GM18873 (cell line): Measurements from ENCODE around the gene GNA12.

Source experiments
- ATAC-seq: cut with Tn5 transposase; IDR thresholded peaks from one replicate; pipeline ENCODE4 v1.9.1; 2021; ENCODE audit warnings: mild to moderate bottlenecking, moderate library complexity, moderate number of reproducible peaks; ENCODE audit not compliant: unreplicated experiment, low FRiP score

The GNA12 gene

DNA sequence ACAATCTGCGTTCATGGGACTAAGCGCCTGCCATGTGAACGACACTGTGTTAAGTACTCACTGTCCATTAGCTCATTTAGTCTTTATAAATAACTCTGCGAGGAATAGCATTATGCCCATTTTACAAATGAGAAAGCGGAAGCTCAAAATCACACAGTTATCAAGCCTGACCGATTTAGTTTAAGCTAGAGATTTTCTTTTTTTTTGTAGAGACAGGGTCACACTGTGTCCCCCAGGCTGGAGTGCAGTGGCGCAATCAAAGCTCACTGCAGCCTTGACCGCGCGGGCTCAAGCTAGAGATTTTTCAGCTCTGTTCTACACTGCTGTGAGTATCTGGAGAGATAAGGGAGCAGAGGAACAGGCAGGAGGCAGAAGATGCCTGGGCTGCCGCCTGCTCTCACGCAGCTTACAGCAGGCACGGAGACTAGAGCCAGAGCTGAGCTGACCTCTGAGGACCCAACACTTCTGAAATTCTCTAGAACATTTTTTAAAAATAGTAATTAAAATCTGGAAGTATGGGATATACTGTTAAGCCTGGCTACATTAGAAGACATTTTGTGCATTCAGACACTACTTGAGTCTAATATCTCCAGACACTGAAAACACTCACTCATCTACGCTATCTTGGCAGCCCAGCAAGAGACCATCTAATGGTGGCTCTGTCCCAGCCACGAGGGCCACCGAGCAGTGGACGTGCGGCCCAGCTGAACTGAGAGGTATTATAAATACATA is 38.7 kb downstream of the GNA12 start:
- ATAC-seq = no peak

DNA sequence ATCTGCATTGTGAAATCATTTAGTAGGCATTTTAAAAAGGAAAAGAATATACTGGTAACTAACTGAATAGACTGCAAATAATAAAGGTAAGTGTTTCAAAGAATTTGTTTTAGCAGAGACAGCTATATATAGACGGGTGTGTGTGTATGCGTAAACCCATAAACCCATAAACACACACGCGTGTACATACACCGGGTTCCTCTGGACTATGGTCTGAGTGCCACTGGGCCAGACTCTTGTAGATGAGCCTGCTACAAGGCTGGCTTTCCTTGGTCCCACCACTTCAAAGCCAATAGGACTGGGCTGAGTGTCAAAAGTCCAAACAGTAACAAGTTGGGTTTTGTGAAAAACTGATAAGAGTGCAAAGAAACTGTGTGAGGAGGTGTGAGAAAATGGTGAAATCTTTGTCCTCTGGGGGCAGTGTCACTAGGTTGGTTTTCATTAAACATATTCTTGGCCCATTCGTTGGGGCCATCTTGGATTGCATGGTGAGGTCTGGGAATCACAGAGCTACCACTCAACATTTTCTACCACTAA is 39.8 kb downstream of the GNA12 start:
- ATAC-seq = no peak

DNA sequence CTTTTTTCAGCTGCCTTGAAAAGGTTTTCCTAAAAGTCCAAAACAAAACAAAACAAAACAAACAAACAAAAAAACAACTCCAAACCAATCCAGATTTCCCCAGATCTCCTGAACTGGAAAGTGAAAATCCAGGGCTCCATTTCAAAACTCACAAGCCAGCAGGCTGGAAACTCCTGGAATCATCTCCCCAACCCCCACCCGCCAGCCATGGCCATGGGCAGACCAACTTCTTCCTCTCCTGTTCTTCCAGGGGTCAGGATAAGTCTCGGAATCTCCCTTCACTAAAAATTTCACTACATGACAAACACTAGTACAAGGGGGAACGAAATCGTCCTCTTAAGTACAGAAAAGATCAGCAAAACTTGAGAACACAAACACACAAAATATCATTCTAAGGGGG is 40.4 kb downstream of the GNA12 start:
- ATAC-seq = no peak

GRCh38 chr7:2803342-2803692 is 40.8 kb downstream of the GNA12 start:
- ATAC-seq = no peak

GRCh38 chr7:2802504-2803341 is 41.4 kb downstream of the GNA12 start:
- ATAC-seq = no peak

DNA sequence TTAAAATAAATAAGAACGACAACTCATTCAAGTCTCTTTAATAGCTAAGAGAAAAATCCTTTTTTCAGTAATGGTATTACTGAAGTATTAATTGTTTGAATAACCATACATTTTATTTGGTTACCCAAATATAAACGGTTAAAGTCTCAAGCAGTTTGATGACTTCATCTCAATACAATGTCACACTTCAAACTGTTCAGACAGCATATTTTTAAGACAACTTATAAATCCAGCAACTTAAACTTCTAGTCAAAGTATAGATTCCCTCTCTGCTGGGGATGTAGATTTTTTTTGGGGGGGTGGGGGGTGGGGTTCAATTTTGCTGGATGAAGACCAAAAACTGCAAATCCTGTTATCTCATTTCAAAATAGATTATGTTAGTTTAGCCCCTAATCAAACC is 42.0 kb downstream of the GNA12 start:
- ATAC-seq = no peak

DNA sequence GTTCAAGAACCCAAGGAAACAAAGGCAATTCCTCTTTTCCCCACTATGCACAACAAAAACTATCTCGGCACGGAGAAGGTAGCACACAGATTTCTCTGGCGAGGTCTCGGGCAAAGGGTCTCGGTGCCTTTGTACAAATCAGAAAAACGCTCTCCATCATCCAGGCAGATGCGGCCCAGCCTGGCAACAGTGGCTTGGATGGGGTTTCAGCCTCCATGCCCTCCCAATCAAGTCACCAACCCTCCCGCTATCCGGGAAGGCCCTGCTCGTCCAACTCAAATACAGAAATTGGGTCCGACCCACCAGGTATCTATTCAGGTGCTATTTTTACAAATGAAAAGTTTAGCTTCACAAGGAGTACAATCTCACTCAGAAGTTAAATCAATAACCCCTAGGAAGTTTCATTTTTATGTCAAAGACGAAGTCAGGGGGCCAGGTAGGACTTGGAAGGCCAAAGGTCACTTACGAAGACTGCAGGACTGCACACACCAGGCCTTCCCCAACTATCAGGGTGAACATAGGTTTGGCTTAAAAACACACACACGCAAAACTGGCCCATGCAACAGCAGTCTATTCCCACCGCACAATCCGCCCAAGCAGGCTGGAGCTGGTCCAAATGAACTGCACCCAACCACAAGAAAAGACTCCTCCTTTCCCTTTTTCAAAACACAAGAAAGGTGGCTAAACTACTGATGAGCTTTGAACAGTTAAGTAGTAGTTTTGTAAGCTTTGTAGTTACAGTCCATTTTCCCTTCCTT is 43.0 kb downstream of the GNA12 start:
- no peak for ATAC-seq

DNA sequence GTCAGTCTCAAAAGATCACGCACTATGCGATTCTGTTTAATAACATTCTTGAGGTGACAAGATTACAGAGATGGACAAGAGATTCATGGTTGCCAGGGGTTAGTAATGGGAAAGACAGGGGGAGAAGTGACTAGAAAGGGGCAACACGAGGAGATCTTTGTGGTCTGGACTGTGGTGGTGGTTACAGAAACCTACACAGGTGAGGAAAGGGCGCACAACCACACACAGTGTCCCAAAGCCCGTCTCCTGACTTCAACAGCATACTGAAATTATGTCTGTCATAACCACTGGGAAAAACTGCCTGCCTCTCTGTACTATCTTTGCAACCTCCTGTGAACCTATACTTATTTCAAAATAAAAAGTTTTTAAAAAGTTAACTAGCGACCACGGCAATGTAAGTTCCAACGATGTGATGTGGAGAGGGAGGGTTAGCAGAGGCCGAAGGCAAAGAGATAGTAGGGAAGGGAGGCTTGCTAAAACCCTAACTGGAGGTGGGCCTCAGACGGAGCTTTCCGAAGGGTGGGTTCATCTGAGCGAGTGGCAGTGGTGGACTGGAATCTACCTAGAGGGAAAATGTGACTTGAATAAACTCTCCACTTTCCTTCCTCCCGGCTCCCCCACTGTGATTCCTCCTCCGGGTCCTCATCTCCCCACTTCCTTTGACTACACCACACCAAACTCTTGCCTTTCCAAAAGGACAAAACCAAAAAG is 43.7 kb downstream of the GNA12 start:
- no peak for ATAC-seq

GRCh38 chr7:2799253-2799652 is 44.9 kb downstream of the GNA12 start:
- no peak for ATAC-seq

GRCh38 chr7:2798669-2799068 is 45.4 kb downstream of the GNA12 start:
- ATAC-seq = no peak

DNA sequence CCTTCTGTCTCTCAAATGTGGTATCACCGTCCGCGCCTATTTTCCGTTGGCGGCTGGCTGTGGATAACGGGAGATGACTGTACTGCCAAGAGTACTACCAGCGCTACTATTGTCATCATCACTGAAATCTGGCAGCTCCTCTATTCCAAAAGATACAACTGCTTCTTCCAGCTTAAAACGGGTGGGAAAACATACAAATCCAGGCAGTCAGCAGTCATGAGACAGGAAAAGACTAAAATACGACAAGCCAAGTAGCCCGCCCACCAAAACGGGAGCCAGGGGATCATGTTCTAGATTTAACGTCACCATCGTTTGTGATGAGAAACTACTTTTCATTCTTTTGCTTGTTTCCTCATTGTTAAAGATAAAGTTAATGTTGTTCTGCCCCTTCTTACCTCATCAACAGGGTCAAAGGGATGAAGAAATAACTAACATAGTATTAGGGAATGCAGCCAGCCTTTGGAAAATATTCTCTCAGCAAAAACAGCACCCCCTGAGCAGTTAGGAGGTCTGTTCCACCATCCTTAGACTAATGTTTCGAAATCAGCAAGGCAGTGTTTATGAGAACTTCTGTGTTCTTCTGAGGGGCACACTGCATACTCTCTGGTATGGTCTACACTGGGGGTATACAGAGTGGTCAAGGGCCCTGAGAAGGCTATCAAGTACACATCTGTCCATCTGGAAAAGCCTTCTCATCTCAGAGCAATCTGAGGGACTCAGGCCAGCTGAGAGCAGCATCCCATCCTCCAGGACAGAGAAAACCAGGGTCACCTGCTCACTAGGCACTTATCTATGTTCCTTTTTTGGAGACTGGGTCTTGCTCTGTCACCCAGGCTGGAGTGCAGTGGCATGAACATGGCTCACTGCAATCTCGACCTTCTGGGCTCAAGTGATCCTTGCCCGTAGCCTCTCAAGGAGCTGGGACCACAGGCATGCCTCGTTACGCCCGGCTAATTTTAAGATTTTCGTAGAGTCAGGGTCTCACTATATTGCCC is 47.5 kb downstream of the GNA12 start:
- ATAC-seq = no peak

DNA sequence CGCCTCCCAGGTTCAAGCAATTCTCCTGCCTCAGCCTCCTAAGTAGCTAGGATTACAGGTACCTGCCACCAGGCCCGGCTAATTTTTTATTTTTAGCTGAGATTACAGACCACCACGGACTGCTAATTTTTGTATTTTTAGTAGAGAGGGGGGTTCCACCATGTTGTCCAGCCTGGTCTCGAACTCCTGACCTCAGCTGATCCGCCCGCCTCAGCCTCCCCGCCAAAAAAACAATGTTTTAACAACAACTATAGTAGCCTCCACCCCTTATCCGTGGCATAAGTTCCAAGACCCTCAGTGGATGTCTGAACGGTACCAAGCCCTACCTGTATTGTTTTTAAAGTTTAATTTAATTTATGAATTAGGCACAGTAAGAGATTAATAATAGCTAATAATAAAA is 48.2 kb downstream of the GNA12 start:
- ATAC-seq = no peak

GRCh38 chr7:2794836-2795636 is 49.1 kb downstream of the GNA12 start:
- ATAC-seq = no peak

DNA sequence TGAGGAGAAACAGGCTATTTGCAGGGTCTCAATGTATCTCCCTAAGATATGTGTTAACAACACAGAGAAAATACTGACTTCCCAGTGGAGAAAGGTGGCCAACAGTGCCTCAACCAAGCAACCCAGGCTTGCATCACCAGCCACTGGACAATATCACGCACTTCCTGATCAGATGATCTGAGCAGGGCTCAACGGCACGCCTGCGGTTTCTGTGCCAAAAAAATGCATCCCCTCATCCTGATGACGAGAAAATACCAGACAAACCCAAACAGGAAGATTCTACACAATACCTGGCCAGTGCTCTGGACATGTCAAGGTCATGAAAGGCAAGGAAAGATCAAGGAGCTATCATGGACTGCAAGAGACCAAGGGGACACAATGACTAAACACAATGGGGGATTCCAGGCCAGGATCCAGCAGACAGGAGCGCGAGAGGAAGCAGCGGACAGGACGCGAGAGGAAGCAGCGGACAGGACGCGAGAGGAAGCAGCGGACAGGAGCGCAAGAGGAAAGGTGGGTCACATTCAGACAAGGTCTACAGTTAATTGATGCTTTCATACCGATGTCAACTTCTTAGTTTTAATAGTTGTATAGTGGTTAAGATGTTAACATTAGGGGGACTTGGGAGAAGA is 51.1 kb downstream of the GNA12 start:
- no peak for ATAC-seq

DNA sequence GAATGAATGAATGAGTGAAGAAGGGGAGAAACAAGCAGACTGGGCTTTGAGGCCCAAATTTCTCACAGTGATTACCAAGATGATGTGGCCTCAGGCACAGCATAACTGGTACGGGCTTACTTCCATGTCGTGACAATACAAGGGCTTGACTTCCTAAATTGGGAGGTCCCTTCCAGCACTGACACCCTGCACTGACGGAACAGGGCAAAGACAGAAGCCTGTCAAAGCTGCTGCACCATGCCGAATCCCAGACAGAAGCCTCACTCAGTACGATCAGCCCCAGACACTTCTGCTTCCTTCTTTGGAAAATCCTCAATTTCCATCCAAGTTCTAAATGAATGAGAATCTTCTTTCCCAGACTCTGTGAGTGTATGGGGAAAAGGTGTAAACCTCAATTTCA is 51.9 kb downstream of the GNA12 start:
- no peak for ATAC-seq

DNA sequence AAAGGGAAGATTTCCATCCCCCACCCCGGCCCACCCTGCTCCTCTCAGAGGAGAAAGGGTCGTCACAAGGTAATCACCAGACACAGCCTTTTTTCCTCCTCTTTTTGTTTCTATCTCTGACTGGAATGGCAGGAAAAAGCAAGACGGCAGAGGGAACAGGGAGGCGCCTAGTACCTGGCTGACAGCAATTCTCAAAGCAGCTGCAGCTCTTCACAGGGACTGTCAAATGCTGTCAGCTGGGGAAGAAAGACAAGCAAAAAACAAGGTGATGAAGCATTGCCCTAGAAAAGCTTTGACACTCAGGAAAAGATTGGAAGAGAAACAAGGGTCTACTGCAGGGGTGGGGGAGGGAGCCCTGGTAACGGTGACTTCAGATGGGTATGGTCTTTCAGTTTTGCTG is 52.7 kb downstream of the GNA12 start:
- ATAC-seq = no peak

GRCh38 chr7:2787251-2787951 is 56.7 kb downstream of the GNA12 start:
- ATAC-seq = no peak
